NCI-H2107 treated with DMSO at 0.1 percent for 48 hours (cell line): ENCODE data around the gene TMPRSS13.
A peak's percentile ranks its signal among the peaks of the same experiment; 100 is the strongest.
"Not testable (repeated sequence)": the region's sequence is repeated elsewhere in the genome, so short reads cannot be mapped to it uniquely, and the experiment has no call there.

Experiments used
- DNase-seq: peaks from one replicate; lab custom pipeline; 2025; ENCODE audit not compliant: unreplicated experiment; lab: John Stamatoyannopoulos, UW

TMPRSS13 gene

GRCh38 chr11:117950993-117951961 lies 22.1 kb upstream of the TMPRSS13 start:
- DNase-seq, result peak; percentile 11

GRCh38 chr11:117950301-117950700 lies 21.1 kb upstream of the TMPRSS13 start:
- no peak for DNase-seq

GRCh38 chr11:117949062-117949461 lies 19.9 kb upstream of the TMPRSS13 start:
- no peak for DNase-seq

GRCh38 chr11:117948466-117948865 lies 19.3 kb upstream of the TMPRSS13 start:
- DNase-seq, result not testable (repeated sequence)

- not testable (repeated sequence) for DNase-seq
Observed at GRCh38 chr11:117947751-117948150, 18.5 kb upstream of the TMPRSS13 start.

GRCh38 chr11:117946842-117947526 lies 17.8 kb upstream of the TMPRSS13 start:
- peak; percentile 76 for DNase-seq

- DNase-seq, result no peak
Observed at GRCh38 chr11:117946156-117946841, 17.1 kb upstream of the TMPRSS13 start.

GRCh38 chr11:117945047-117945810 lies 16.0 kb upstream of the TMPRSS13 start:
- no peak for DNase-seq

GRCh38 chr11:117944554-117944953 lies 15.4 kb upstream of the TMPRSS13 start:
- no peak for DNase-seq

GRCh38 chr11:117941976-117942654 lies 12.9 kb upstream of the TMPRSS13 start:
- no peak for DNase-seq

GRCh38 chr11:117941163-117941707 lies 12.0 kb upstream of the TMPRSS13 start:
- no peak for DNase-seq

- DNase-seq, result no peak
Observed at GRCh38 chr11:117940736-117941135, 11.5 kb upstream of the TMPRSS13 start.

GRCh38 chr11:117936973-117937372 lies 7.8 kb upstream of the TMPRSS13 start:
- peak; percentile 15 for DNase-seq

GRCh38 chr11:117934526-117935307 lies 5.5 kb upstream of the TMPRSS13 start:
- no peak for DNase-seq

GRCh38 chr11:117933930-117934329 lies 4.7 kb upstream of the TMPRSS13 start:
- no peak for DNase-seq

GRCh38 chr11:117933475-117933874 lies 4.3 kb upstream of the TMPRSS13 start:
- no peak for DNase-seq

GRCh38 chr11:117932947-117933346 lies 3.7 kb upstream of the TMPRSS13 start:
- no peak for DNase-seq

- DNase-seq, result no peak
Observed at GRCh38 chr11:117932426-117932825, 3.2 kb upstream of the TMPRSS13 start.

- no peak for DNase-seq
Observed at GRCh38 chr11:117931971-117932370, 2.8 kb upstream of the TMPRSS13 start.
